Suprapubic skin (tissue), 4 donors: ENCODE results near the gene GRIK3. TPM values are rescaled to one million over a fixed set of nuclear protein-coding genes. Genes with fewer than 3 reads are reported as not detected.

Source experiments
- DNase-seq, 2 donors: peaks; one replicate each; pipeline ENCODE4 v3.0.0-alpha.2; 2019; ENCODE audit warnings: low spot score in 2 of 2
- H3K27ac ChIP-seq: fragments of 200-600 bp; sonication (generic); one replicate; pipeline ENCODE4 v1.5.1; 2019
- H3K27me3 ChIP-seq: fragments of 200-600 bp; sonication (generic); one replicate; pipeline ENCODE4 v1.5.1; 2019
- H3K36me3 ChIP-seq: fragments of 200-600 bp; sonication (generic); one replicate; pipeline ENCODE4 v1.5.1; 2019
- H3K4me1 ChIP-seq: fragments of 200-600 bp; sonication (generic); one replicate; pipeline ENCODE4 v1.5.1; 2019
- H3K4me3 ChIP-seq: fragments of 200-600 bp; sonication (generic); one replicate; pipeline ENCODE4 v1.5.1; 2019; ENCODE audit warnings: mild to moderate bottlenecking
- H3K9me3 ChIP-seq: fragments of 200-600 bp; sonication (generic); one replicate; pipeline ENCODE4 v1.5.1; 2019
- CTCF ChIP-seq, 2 donors: fragments of 200-600 bp in 1 of 2; fragments of 450-650 bp in 1 of 2; sonication (generic) in 1 of 2; IDR thresholded peaks; one replicate each; pipeline ENCODE4 v1.5.1; 2016 to 2019; ENCODE audit warnings: antibody characterized with exemption in 2 of 2, mild to moderate bottlenecking in 1 of 2, moderate library complexity in 1 of 2
- EP300 ChIP-seq: sonication (generic); formaldehyde crosslinking; IDR thresholded peaks from one replicate; pipeline ENCODE4 v1.6.1; 2017; ENCODE audit warnings: antibody characterized with exemption
- POLR2A ChIP-seq, 2 donors: fragments of 450-650 bp; IDR thresholded peaks; one replicate each; pipeline ENCODE4 v1.6.1; 2017; ENCODE audit warnings: antibody characterized with exemption in 2 of 2, mild to moderate bottlenecking in 2 of 2, moderate library complexity in 2 of 2
- POLR2AphosphoS5 ChIP-seq, 3 donors: sonication (generic); formaldehyde crosslinking; IDR thresholded peaks; one replicate each; pipeline ENCODE4 v1.6.1; 2017; ENCODE audit warnings: antibody characterized with exemption in 3 of 3
- WGBS: methylation state at CpG from one replicate; pipeline ENCODE4 v1.1.5; 2018; 5-methylcytosine and 5-hydroxymethylcytosine counted together
- total RNA-seq, 4 donors: library from RNA; depleted of rRNA; stranded (reverse); fragments of >200 nt; gene quantifications; one replicate each; pipeline ENCODE4 v1.1.0, GENCODE V29; 2016

GRIK3 gene
- total RNA-seq, 4 donors from 2014 or later: 0.18 to 0.64 (median 0.37) TPM

- Histone ChIP-seq H3K4me3 (no peak overlapping the region), H3K27ac (no peak overlapping the region), H3K4me1 (no peaks in the 10 kb centered on the region), H3K9me3 (no peaks in the 10 kb centered on the region), H3K27me3 (peaks cover 52% of the 10 kb centered on the region), H3K36me3 (no peaks in the 10 kb centered on the region)
- DNase-seq: no peak
- TF ChIP-seq CTCF (IDR thresholded peaks at IDR 0.05) (no peak), EP300 (no peak), POLR2AphosphoS5 (IDR thresholded peaks at IDR 0.05) (no peak), POLR2A (IDR thresholded peaks at IDR 0.05) (no peak)
Measured at GRCh38 chr1:36789535-36789934, 244.8 kb downstream of the GRIK3 start.

GRCh38 chr1:36787312-36787913 lies 246.9 kb downstream of the GRIK3 start:
- TF ChIP-seq POLR2AphosphoS5 (IDR thresholded peaks at IDR 0.05): no peak
- TF ChIP-seq EP300: no peak
- no peak for TF ChIP-seq CTCF (IDR thresholded peaks at IDR 0.05)
- no peak for TF ChIP-seq POLR2A (IDR thresholded peaks at IDR 0.05)
- Histone ChIP-seq H3K4me1 (no peaks in the 10 kb centered on the region), H3K27ac (no peak overlapping the region), H3K27me3 (peaks cover 58% of the 10 kb centered on the region), H3K36me3 (no peaks in the 10 kb centered on the region), H3K9me3 (no peaks in the 10 kb centered on the region), H3K4me3 (no peak overlapping the region)
- WGBS: 58% methylated on average over 11 of the region's 12 CpGs
- no peak for DNase-seq

GRCh38 chr1:36786425-36786824 lies 247.9 kb downstream of the GRIK3 start:
- no peak for TF ChIP-seq CTCF (IDR thresholded peaks at IDR 0.05)
- TF ChIP-seq POLR2A (IDR thresholded peaks at IDR 0.05): no peak
- TF ChIP-seq EP300: no peak
- TF ChIP-seq POLR2AphosphoS5 (IDR thresholded peaks at IDR 0.05): no peak
- Histone ChIP-seq H3K27ac (no peak overlapping the region), H3K9me3 (no peaks in the 10 kb centered on the region), H3K4me3 (no peak overlapping the region), H3K27me3 (peaks cover 54% of the 10 kb centered on the region), H3K4me1 (no peaks in the 10 kb centered on the region), H3K36me3 (no peaks in the 10 kb centered on the region)
- WGBS: 65% methylated on average over 5 of the region's 5 CpGs
- no peak for DNase-seq

GRCh38 chr1:36784147-36784859 lies 250.0 kb downstream of the GRIK3 start:
- H3K27me3 ChIP-seq: peaks cover 47% of the 10 kb centered on the region
- no peak for TF ChIP-seq EP300
- TF ChIP-seq CTCF (IDR thresholded peaks at IDR 0.05): no peak
- TF ChIP-seq POLR2AphosphoS5 (IDR thresholded peaks at IDR 0.05): no peak
- TF ChIP-seq POLR2A (IDR thresholded peaks at IDR 0.05): no peak
- no peaks in the 10 kb centered on the region for H3K9me3 ChIP-seq
- no peaks in the 10 kb centered on the region for H3K4me1 ChIP-seq
- H3K4me3 ChIP-seq: no peak overlapping the region
- 73% methylated on average over 9 of the region's 9 CpGs for WGBS
- DNase-seq: no peak
- no peak overlapping the region for H3K27ac ChIP-seq
- no peaks in the 10 kb centered on the region for H3K36me3 ChIP-seq

GRCh38 chr1:36783475-36783874 lies 250.8 kb downstream of the GRIK3 start:
- H3K9me3 ChIP-seq: no peaks in the 10 kb centered on the region
- H3K4me1 ChIP-seq: no peaks in the 10 kb centered on the region
- 88% methylated on average over 2 of the region's 3 CpGs for whole genome bisulfite sequencing
- H3K27ac ChIP-seq: no peak overlapping the region
- H3K27me3 ChIP-seq: peaks cover 42% of the 10 kb centered on the region
- DNase-seq: no peak
- TF ChIP-seq POLR2AphosphoS5 (IDR thresholded peaks at IDR 0.05) (no peak), CTCF (IDR thresholded peaks at IDR 0.05) (no peak)
- no peaks in the 10 kb centered on the region for H3K36me3 ChIP-seq
- no peak overlapping the region for H3K4me3 ChIP-seq
